ENCODE results near the gene WDPCP. TPM values are rescaled to one million over a fixed set of nuclear protein-coding genes. Genes with fewer than 3 reads are reported as not detected.
"Not testable (repeated sequence)": the region's sequence is repeated elsewhere in the genome, so short reads cannot be mapped to it uniquely, and the experiment has no call there.

The WDPCP gene
- total RNA-seq, 4 donors from 2014 or later = 6.5 to 41.3 (median 7.4) TPM

- no peaks in the 10 kb centered on the region for H3K36me3 ChIP-seq
- no peaks in the 10 kb centered on the region for H3K27me3 ChIP-seq
- no peak overlapping the region for H3K27ac ChIP-seq
- no peak for DNase-seq
- TF ChIP-seq POLR2A (IDR thresholded peaks at IDR 0.05) (no peak), CTCF (IDR thresholded peaks at IDR 0.05) (no peak)
- no peaks in the 10 kb centered on the region for H3K4me1 ChIP-seq
- H3K4me3 ChIP-seq = no peak overlapping the region
- H3K9me3 ChIP-seq = no peaks in the 10 kb centered on the region
These were observed 110.6 kb downstream of the WDPCP start for GRCh38 chr2:63477686-63478085.

- H3K9me3 ChIP-seq, H3K4me1 ChIP-seq, H3K27me3 ChIP-seq, DNase-seq, H3K36me3 ChIP-seq, H3K27ac ChIP-seq, H3K4me3 ChIP-seq: not testable (repeated sequence)
These were observed 119.0 kb downstream of the WDPCP start for GRCh38 chr2:63469313-63469712.

- Histone ChIP-seq H3K27me3 (no peaks in the 10 kb centered on the region), H3K4me3 (no peak overlapping the region), H3K36me3 (no peaks in the 10 kb centered on the region), H3K9me3 (no peaks in the 10 kb centered on the region), H3K4me1 (no peaks in the 10 kb centered on the region), H3K27ac (no peak overlapping the region)
- TF ChIP-seq CTCF (IDR thresholded peaks at IDR 0.05) (no peak), POLR2A (IDR thresholded peaks at IDR 0.05) (no peak)
- no peak for DNase-seq
These were observed 122.6 kb downstream of the WDPCP start for GRCh38 chr2:63465633-63466032.

- Histone ChIP-seq H3K27me3 (no peaks in the 10 kb centered on the region), H3K4me1 (no peaks in the 10 kb centered on the region), H3K9me3 (no peaks in the 10 kb centered on the region), H3K4me3 (no peak overlapping the region), H3K36me3 (no peaks in the 10 kb centered on the region), H3K27ac (no peak overlapping the region)
- no peak for TF ChIP-seq POLR2A (IDR thresholded peaks at IDR 0.05)
- TF ChIP-seq CTCF (IDR thresholded peaks at IDR 0.05) = no peak
- no peak for DNase-seq
These were observed 125.1 kb downstream of the WDPCP start for GRCh38 chr2:63463142-63463541.

- Histone ChIP-seq H3K36me3 (no peaks in the 10 kb centered on the region), H3K4me3 (no peak overlapping the region), H3K27ac (no peak overlapping the region), H3K4me1 (no peaks in the 10 kb centered on the region), H3K27me3 (no peaks in the 10 kb centered on the region), H3K9me3 (no peaks in the 10 kb centered on the region)
- DNase-seq = no peak
- TF ChIP-seq CTCF (IDR thresholded peaks at IDR 0.05) (no peak), POLR2A (IDR thresholded peaks at IDR 0.05) (no peak)
These were observed 141.6 kb downstream of the WDPCP start for GRCh38 chr2:63446658-63447057.

GRCh38 chr2:63444565-63445288 lies 143.6 kb downstream of the WDPCP start:
- no peaks in the 10 kb centered on the region for H3K36me3 ChIP-seq
- no peaks in the 10 kb centered on the region for H3K4me1 ChIP-seq
- no peak for DNase-seq
- H3K4me3 ChIP-seq = no peak overlapping the region
- no peaks in the 10 kb centered on the region for H3K9me3 ChIP-seq
- no peak overlapping the region for H3K27ac ChIP-seq
- no peak for TF ChIP-seq CTCF (IDR thresholded peaks at IDR 0.05)
- TF ChIP-seq POLR2A (IDR thresholded peaks at IDR 0.05) = no peak
- no peaks in the 10 kb centered on the region for H3K27me3 ChIP-seq
